NK-92 (cell line): Measurements from ENCODE around the gene LINC01488.

Source experiments
- DNase-seq: peaks from one replicate; lab custom pipeline; 2025; ENCODE audit not compliant: unreplicated experiment; lab: John Stamatoyannopoulos, UW

LINC01488 gene

GRCh38 chr11:69463181-69463994, 18.1 kb upstream of the LINC01488 start:
- no peak for DNase-seq

GRCh38 chr11:69463995-69464960, 17.2 kb upstream of the LINC01488 start:
- DNase-seq: no peak

- no peak for DNase-seq
Measured at GRCh38 chr11:69465236-69466000, 16.0 kb upstream of the LINC01488 start.

GRCh38 chr11:69466039-69466438, 15.4 kb upstream of the LINC01488 start:
- no peak for DNase-seq

GRCh38 chr11:69467196-69467595, 14.3 kb upstream of the LINC01488 start:
- no peak for DNase-seq

GRCh38 chr11:69467646-69468045, 13.8 kb upstream of the LINC01488 start:
- no peak for DNase-seq

GRCh38 chr11:69468221-69468620, 13.2 kb upstream of the LINC01488 start:
- DNase-seq: no peak

- no peak for DNase-seq
Measured at GRCh38 chr11:69468911-69469885, 12.3 kb upstream of the LINC01488 start.

- no peak for DNase-seq
Measured at GRCh38 chr11:69470301-69470700, 11.2 kb upstream of the LINC01488 start.

GRCh38 chr11:69470793-69471728, 10.4 kb upstream of the LINC01488 start:
- DNase-seq: no peak

GRCh38 chr11:69471729-69472540, 9.5 kb upstream of the LINC01488 start:
- no peak for DNase-seq

GRCh38 chr11:69472541-69473275, 8.8 kb upstream of the LINC01488 start:
- no peak for DNase-seq

GRCh38 chr11:69473276-69473845, 8.1 kb upstream of the LINC01488 start:
- no peak for DNase-seq

GRCh38 chr11:69474736-69475135, 6.7 kb upstream of the LINC01488 start:
- no peak for DNase-seq

GRCh38 chr11:69475141-69475865, 6.2 kb upstream of the LINC01488 start:
- no peak for DNase-seq

GRCh38 chr11:69475866-69476471, 5.5 kb upstream of the LINC01488 start:
- DNase-seq: no peak
